Measurements from ENCODE around the gene HEBP2.
"Not testable (repeated sequence)": the region's sequence is repeated elsewhere in the genome, so short reads cannot be mapped to it uniquely, and the experiment has no call there.

HEBP2 gene

GRCh38 chr6:138424004-138424904 lies 20.2 kb downstream of the HEBP2 start:
- H3K4me1 ChIP-seq (ENCODE audit: insufficient read depth, insufficient read length) = no peaks in the 10 kb centered on the region
- no peak overlapping the region for H3K9ac ChIP-seq (ENCODE audit: insufficient read length, low read depth)
- H3K27me3 ChIP-seq (ENCODE audit: insufficient read depth, insufficient read length) = no peaks in the 10 kb centered on the region
- H3K36me3 ChIP-seq (ENCODE audit: insufficient read depth, insufficient read length, low read length) = peaks cover 48% of the 10 kb centered on the region
- no peak for DNase-seq (ENCODE audit: low read depth, low spot score)
- no peak overlapping the region for H3K4me3 ChIP-seq (ENCODE audit: insufficient read length, low read depth)
- no peak for TF ChIP-seq SUZ12 (IDR thresholded peaks at IDR 0.05; ENCODE audit: extremely low read depth, insufficient read depth, insufficient read length)
- no peak for TF ChIP-seq YY1 (IDR thresholded peaks at IDR 0.05; ENCODE audit: insufficient read depth, insufficient read length)
- no peaks in the 10 kb centered on the region for H3K9me3 ChIP-seq (ENCODE audit: insufficient read depth, low read length)

- H3K4me1 ChIP-seq (ENCODE audit: insufficient read depth, insufficient read length); H3K9ac ChIP-seq (ENCODE audit: insufficient read length, low read depth); H3K27me3 ChIP-seq (ENCODE audit: insufficient read depth, insufficient read length); H3K4me3 ChIP-seq (ENCODE audit: insufficient read length, low read depth); H3K9me3 ChIP-seq (ENCODE audit: insufficient read depth, low read length); DNase-seq (ENCODE audit: low read depth, low spot score): not testable (repeated sequence)
- peaks cover 53% of the 10 kb centered on the region for H3K36me3 ChIP-seq (ENCODE audit: insufficient read depth, insufficient read length, low read length)
These were observed 21.2 kb downstream of the HEBP2 start for GRCh38 chr6:138425256-138425655.

GRCh38 chr6:138426500-138427123 lies 22.6 kb downstream of the HEBP2 start:
- no peak for DNase-seq (ENCODE audit: low read depth, low spot score)
- peaks cover 2% of the 10 kb centered on the region for H3K4me1 ChIP-seq (ENCODE audit: insufficient read depth, insufficient read length)
- H3K9ac ChIP-seq (ENCODE audit: insufficient read length, low read depth) = no peak overlapping the region
- no peak overlapping the region for H3K4me3 ChIP-seq (ENCODE audit: insufficient read length, low read depth)
- H3K9me3 ChIP-seq (ENCODE audit: insufficient read depth, low read length) = no peaks in the 10 kb centered on the region
- no peak for TF ChIP-seq YY1 (IDR thresholded peaks at IDR 0.05; ENCODE audit: insufficient read depth, insufficient read length)
- TF ChIP-seq ZNF274 (IDR thresholded peaks at IDR 0.05; ENCODE audit: low read depth, low read length) = no peak
- no peak for TF ChIP-seq SUZ12 (IDR thresholded peaks at IDR 0.05; ENCODE audit: extremely low read depth, insufficient read depth, insufficient read length)
- H3K27me3 ChIP-seq (ENCODE audit: insufficient read depth, insufficient read length) = no peaks in the 10 kb centered on the region
- H3K36me3 ChIP-seq (ENCODE audit: insufficient read depth, insufficient read length, low read length) = peaks cover 58% of the 10 kb centered on the region

GRCh38 chr6:138427701-138428100 lies 23.7 kb downstream of the HEBP2 start:
- TF ChIP-seq YY1 (IDR thresholded peaks at IDR 0.05; ENCODE audit: insufficient read depth, insufficient read length) = no peak
- no peak for TF ChIP-seq ZNF274 (IDR thresholded peaks at IDR 0.05; ENCODE audit: low read depth, low read length)
- Histone ChIP-seq H3K9me3 (ENCODE audit: insufficient read depth, low read length) (no peaks in the 10 kb centered on the region), H3K9ac (ENCODE audit: insufficient read length, low read depth) (no peak overlapping the region), H3K36me3 (ENCODE audit: insufficient read depth, insufficient read length, low read length) (peaks cover 61% of the 10 kb centered on the region), H3K27me3 (ENCODE audit: insufficient read depth, insufficient read length) (no peaks in the 10 kb centered on the region), H3K4me1 (ENCODE audit: insufficient read depth, insufficient read length) (peaks cover 2% of the 10 kb centered on the region), H3K4me3 (ENCODE audit: insufficient read length, low read depth) (no peak overlapping the region)
- DNase-seq (ENCODE audit: low read depth, low spot score) = no peak

GRCh38 chr6:138428944-138429598 lies 25.0 kb downstream of the HEBP2 start:
- TF ChIP-seq YY1 (IDR thresholded peaks at IDR 0.05; ENCODE audit: insufficient read depth, insufficient read length) (no peak), SUZ12 (IDR thresholded peaks at IDR 0.05; ENCODE audit: extremely low read depth, insufficient read depth, insufficient read length) (no peak)
- Histone ChIP-seq H3K4me3 (ENCODE audit: insufficient read length, low read depth) (no peak overlapping the region), H3K27me3 (ENCODE audit: insufficient read depth, insufficient read length) (no peaks in the 10 kb centered on the region), H3K9me3 (ENCODE audit: insufficient read depth, low read length) (no peaks in the 10 kb centered on the region), H3K4me1 (ENCODE audit: insufficient read depth, insufficient read length) (peaks cover 2% of the 10 kb centered on the region), H3K9ac (ENCODE audit: insufficient read length, low read depth) (no peak overlapping the region), H3K36me3 (ENCODE audit: insufficient read depth, insufficient read length, low read length) (peaks cover 59% of the 10 kb centered on the region)
- no peak for DNase-seq (ENCODE audit: low read depth, low spot score)

GRCh38 chr6:138429761-138430160 lies 25.7 kb downstream of the HEBP2 start:
- TF ChIP-seq YY1 (IDR thresholded peaks at IDR 0.05; ENCODE audit: insufficient read depth, insufficient read length) (no peak), SUZ12 (IDR thresholded peaks at IDR 0.05; ENCODE audit: extremely low read depth, insufficient read depth, insufficient read length) (no peak), ZNF274 (IDR thresholded peaks at IDR 0.05; ENCODE audit: low read depth, low read length) (no peak)
- H3K9me3 ChIP-seq (ENCODE audit: insufficient read depth, low read length) = no peaks in the 10 kb centered on the region
- no peak for DNase-seq (ENCODE audit: low read depth, low spot score)
- H3K27me3 ChIP-seq (ENCODE audit: insufficient read depth, insufficient read length) = no peaks in the 10 kb centered on the region
- H3K9ac ChIP-seq (ENCODE audit: insufficient read length, low read depth) = no peak overlapping the region
- H3K36me3 ChIP-seq (ENCODE audit: insufficient read depth, insufficient read length, low read length) = peaks cover 55% of the 10 kb centered on the region
- H3K4me1 ChIP-seq (ENCODE audit: insufficient read depth, insufficient read length) = peaks cover 2% of the 10 kb centered on the region
- H3K4me3 ChIP-seq (ENCODE audit: insufficient read length, low read depth) = no peak overlapping the region

- Histone ChIP-seq H3K4me3 (ENCODE audit: insufficient read length, low read depth) (no peak overlapping the region), H3K36me3 (ENCODE audit: insufficient read depth, insufficient read length, low read length) (peaks cover 56% of the 10 kb centered on the region), H3K9me3 (ENCODE audit: insufficient read depth, low read length) (no peaks in the 10 kb centered on the region), H3K27me3 (ENCODE audit: insufficient read depth, insufficient read length) (no peaks in the 10 kb centered on the region), H3K4me1 (ENCODE audit: insufficient read depth, insufficient read length) (peaks cover 2% of the 10 kb centered on the region), H3K9ac (ENCODE audit: insufficient read length, low read depth) (no peak overlapping the region)
- TF ChIP-seq YY1 (IDR thresholded peaks at IDR 0.05; ENCODE audit: insufficient read depth, insufficient read length) (no peak), ZNF274 (IDR thresholded peaks at IDR 0.05; ENCODE audit: low read depth, low read length) (no peak), SUZ12 (IDR thresholded peaks at IDR 0.05; ENCODE audit: extremely low read depth, insufficient read depth, insufficient read length) (no peak)
- DNase-seq (ENCODE audit: low read depth, low spot score) = no peak
These were observed 26.5 kb downstream of the HEBP2 start for GRCh38 chr6:138430361-138431145.
